Upper lobe of right lung (tissue), 1 donor: ENCODE data around the gene CDK10. TPM values are rescaled to one million over a fixed set of nuclear protein-coding genes. Genes with fewer than 3 reads are reported as not detected.

Experiments used
- ATAC-seq: fragments of 200-7000 bp; cut with Tn5 transposase; one replicate; pipeline ENCODE4 v1.9.1; 2020; ENCODE audit warnings: mild to moderate bottlenecking, moderate library complexity
- DNase-seq: peaks from one replicate; pipeline ENCODE4 v3.0.0-alpha.2; 2020
- H3K27ac ChIP-seq: fragments of 200-600 bp; one replicate; pipeline ENCODE4 v1.8.0; 2022
- H3K27me3 ChIP-seq: fragments of 200-600 bp; one replicate; pipeline ENCODE4 v1.8.0; 2022; ENCODE audit warnings: mild to moderate bottlenecking
- H3K36me3 ChIP-seq: fragments of 200-600 bp; one replicate; pipeline ENCODE4 v1.8.0; 2022
- H3K4me1 ChIP-seq: fragments of 200-600 bp; one replicate; pipeline ENCODE4 v1.8.0; 2022
- H3K4me3 ChIP-seq: fragments of 200-600 bp; one replicate; pipeline ENCODE4 v1.8.0; 2022; ENCODE audit warnings: mild to moderate bottlenecking
- H3K9me3 ChIP-seq: fragments of 200-600 bp; one replicate; pipeline ENCODE4 v1.8.0; 2022
- intact Hi-C: fragments of 100-400 bp; cut with DNase I; formaldehyde crosslinking; loops from one replicate; pipeline ENCODE4 v1.11.0; 2022
- total RNA-seq: library from RNA; stranded (reverse); fragmentation: NEBNext Ultra II Directional; extraction: Animal tissue kit (Norgen Biotek cat#: 25700); gene quantifications from one replicate; pipeline ENCODE4 v1.2.1, GENCODE V29; 2021
- TF ChIP-seq, protein P1 (sequence below): fragments of 200-600 bp; IDR thresholded peaks from one replicate; pipeline ENCODE4 v1.8.0; 2022; ENCODE audit warnings: antibody characterized with exemption
- donor health status: DM: no; HTN: yes; CAD: no; lungs with severe emphysema.

The CDK10 gene
- total RNA-seq, 1 donor from 2014 or later = 81.5 TPM

DNA sequence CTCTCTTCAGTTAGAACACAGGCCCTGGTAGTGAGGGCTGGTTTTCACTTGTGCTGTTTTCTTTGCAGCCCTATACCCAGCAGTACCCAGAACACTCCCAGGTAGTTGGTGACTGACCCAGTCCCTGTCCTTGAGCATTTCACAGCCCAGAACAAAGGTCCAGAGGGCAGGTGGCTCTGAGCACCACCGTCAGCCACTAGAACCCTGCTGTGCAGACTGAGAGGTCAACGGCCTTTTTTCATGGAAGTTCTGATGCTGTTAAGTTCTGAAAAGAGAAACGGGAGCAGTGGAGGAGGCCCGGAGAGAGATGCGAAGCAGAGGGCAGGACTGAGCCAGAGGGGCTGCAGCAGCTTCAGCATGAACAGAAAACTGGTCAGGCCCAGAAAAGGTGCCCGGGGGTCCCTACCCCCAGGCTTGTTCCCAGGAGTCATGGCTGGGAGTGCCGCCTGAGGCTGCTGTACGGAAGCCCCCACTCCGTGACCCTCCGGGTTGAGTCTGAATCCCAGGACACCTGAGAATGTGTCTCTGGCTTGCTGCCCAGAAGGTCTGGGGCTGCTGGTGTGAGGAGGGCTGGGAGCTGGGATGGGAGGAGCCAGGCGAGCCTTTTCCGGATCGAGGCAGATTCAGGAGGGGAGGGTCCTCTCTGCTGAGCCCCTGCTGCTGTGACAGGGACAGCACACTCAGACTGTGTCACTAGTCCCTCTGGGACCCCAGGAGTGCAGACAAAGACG lies 43.5 kb downstream of the CDK10 start:
- H3K36me3 ChIP-seq = peaks cover 94% of the 10 kb centered on the region
- peaks cover 2% of the 10 kb centered on the region for H3K4me1 ChIP-seq
- intact Hi-C loops = no loop called here
- H3K9me3 ChIP-seq = no peaks in the 10 kb centered on the region
- ATAC-seq (no peak), DNase-seq (no peak)
- H3K4me3 ChIP-seq = no peak overlapping the region
- no peak overlapping the region for H3K27ac ChIP-seq
- TF ChIP-seq, protein P1, sequence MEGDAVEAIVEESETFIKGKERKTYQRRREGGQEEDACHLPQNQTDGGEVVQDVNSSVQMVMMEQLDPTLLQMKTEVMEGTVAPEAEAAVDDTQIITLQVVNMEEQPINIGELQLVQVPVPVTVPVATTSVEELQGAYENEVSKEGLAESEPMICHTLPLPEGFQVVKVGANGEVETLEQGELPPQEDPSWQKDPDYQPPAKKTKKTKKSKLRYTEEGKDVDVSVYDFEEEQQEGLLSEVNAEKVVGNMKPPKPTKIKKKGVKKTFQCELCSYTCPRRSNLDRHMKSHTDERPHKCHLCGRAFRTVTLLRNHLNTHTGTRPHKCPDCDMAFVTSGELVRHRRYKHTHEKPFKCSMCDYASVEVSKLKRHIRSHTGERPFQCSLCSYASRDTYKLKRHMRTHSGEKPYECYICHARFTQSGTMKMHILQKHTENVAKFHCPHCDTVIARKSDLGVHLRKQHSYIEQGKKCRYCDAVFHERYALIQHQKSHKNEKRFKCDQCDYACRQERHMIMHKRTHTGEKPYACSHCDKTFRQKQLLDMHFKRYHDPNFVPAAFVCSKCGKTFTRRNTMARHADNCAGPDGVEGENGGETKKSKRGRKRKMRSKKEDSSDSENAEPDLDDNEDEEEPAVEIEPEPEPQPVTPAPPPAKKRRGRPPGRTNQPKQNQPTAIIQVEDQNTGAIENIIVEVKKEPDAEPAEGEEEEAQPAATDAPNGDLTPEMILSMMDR = no peak
- no peaks in the 10 kb centered on the region for H3K27me3 ChIP-seq

DNA sequence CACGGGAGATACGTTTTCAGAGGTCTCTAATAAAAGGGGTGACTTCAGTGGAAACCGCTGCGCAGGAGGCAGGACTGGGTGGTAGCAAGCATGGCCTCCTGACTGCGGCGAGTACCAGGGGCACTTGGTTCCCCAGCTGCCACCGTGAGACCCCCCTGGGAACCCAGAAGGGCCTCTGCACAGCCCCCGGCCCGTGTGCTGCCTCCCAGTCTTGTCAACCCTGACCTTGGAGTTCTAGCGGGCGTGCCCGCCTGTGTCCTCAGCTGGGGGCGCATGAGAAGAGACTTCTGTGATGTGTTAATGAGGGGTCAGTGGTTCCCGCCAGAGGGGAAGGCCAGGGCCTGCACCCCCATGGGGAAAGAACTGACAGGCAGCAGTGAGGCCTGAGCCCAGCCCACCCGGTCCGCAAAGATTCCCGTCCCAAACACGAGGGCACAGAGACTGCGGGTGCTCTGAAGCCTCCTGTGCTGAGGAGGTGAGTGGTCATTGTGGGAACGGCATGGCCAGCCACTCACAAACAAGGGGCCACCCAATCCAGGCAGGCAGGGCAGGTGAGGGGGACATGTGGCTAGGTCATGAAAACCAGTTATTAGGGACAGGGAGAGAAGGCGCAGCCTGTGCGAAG lies 44.2 kb downstream of the CDK10 start:
- Histone ChIP-seq H3K27ac (no peak overlapping the region), H3K4me1 (peaks cover 2% of the 10 kb centered on the region), H3K36me3 (peaks cover 94% of the 10 kb centered on the region), H3K4me3 (no peak overlapping the region), H3K27me3 (no peaks in the 10 kb centered on the region), H3K9me3 (no peaks in the 10 kb centered on the region)
- intact Hi-C loops = no loop called here
- TF ChIP-seq, protein P1 = no peak
- ATAC-seq (no peak), DNase-seq (no peak)

DNA sequence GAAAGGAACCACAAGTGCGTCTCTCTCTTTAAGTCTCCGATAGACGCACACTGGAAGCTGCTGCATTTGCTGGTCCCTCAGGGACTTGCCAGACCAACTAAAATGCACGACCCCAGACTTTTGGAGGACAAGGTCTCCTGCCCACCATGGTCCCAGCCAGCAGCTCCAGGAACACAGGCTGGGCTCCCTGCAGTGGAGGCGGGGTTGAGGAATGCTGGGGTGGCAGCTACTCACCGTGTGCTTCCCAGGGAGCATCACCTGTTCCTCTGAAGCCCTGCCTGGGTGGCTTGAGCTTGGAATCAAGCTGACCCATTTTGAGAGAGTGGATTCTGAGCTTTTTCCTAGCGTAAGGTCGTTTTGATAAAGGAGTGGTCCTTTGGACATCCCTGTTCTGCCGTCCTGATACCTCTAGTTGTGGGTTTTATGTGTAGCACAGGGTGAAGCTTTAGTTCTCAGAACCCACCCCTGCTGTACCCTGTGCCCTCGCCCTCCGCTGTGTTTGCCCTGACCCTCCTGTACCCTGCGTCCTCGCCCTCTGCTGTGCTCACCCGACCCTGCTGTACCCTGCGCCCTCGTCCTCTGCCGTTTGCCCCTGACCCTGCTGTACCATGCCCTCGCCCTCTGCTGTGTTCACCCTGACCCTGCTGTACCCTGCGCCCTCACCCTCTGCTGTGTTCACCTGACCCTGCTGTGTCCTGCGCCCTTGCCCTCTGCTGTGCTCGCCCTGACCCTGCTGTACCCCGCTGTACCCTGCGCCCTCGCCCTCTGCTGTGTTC lies 45.8 kb downstream of the CDK10 start:
- intact Hi-C loops = no loop called here
- ATAC-seq (no peak), DNase-seq (no peak)
- no peak overlapping the region for H3K27ac ChIP-seq
- H3K36me3 ChIP-seq = peaks cover 94% of the 10 kb centered on the region
- H3K9me3 ChIP-seq = no peaks in the 10 kb centered on the region
- H3K4me3 ChIP-seq = no peak overlapping the region
- TF ChIP-seq, protein P1 = no peak
- H3K4me1 ChIP-seq = no peaks in the 10 kb centered on the region
- H3K27me3 ChIP-seq = no peaks in the 10 kb centered on the region

DNA sequence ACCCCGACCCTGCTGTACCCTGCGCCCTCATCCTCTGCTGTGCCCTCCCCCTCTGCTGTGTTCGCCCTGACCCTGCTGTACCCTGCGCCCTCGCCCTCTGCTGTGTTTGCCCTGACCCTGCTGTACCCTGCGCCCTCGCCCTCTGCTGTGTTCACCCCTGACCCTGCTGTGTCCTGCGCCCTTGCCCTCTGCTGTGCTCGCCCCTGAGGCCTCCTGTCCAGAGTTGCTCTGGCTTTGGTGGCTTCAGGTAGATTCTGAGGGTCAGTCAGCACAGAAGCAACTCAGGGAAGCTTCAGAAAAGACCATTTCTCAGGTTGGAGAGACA lies 46.4 kb downstream of the CDK10 start:
- no peak for ATAC-seq
- H3K4me3 ChIP-seq = no peak overlapping the region
- TF ChIP-seq, protein P1 = no peak
- no peaks in the 10 kb centered on the region for H3K4me1 ChIP-seq
- DNase-seq = no peak
- H3K36me3 ChIP-seq = peaks cover 94% of the 10 kb centered on the region
- no peaks in the 10 kb centered on the region for H3K9me3 ChIP-seq
- H3K27ac ChIP-seq = no peak overlapping the region
- intact Hi-C loops = no loop called here
- H3K27me3 ChIP-seq = no peaks in the 10 kb centered on the region

DNA sequence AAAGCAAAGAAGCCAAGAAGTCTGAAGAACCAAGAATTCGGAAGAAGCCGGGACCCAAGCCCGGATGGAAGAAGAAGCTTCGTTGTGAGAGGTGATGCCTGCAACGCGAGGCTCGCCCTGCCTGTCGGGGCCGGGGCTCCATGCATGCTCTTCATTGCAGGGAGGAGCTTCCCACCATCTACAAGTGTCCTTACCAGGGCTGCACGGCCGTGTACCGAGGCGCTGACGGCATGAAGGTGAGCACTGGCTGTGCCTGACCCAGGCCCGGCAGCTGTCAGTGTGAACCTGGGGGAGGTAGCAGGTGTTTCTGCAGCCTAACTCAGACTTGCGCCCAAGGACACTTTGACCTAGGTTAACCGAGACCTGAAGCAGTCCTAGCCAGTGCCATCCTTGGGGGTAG lies 46.8 kb downstream of the CDK10 start:
- H3K27ac ChIP-seq = no peak overlapping the region
- H3K4me3 ChIP-seq = no peak overlapping the region
- no peaks in the 10 kb centered on the region for H3K4me1 ChIP-seq
- TF ChIP-seq, protein P1 = no peak
- H3K36me3 ChIP-seq = peaks cover 94% of the 10 kb centered on the region
- intact Hi-C loops = no loop called here
- ATAC-seq = no peak
- H3K27me3 ChIP-seq = no peaks in the 10 kb centered on the region
- H3K9me3 ChIP-seq = no peaks in the 10 kb centered on the region
- DNase-seq = no peak
